ENCODE measurements around the gene ARL15.

GRCh38 chr5:53932351-53932750 is 378.0 kb downstream of the ARL15 start:
- TF ChIP-seq HNF4G (IDR thresholded peaks at IDR 0.05): no peak
- TF ChIP-seq, protein P1, sequence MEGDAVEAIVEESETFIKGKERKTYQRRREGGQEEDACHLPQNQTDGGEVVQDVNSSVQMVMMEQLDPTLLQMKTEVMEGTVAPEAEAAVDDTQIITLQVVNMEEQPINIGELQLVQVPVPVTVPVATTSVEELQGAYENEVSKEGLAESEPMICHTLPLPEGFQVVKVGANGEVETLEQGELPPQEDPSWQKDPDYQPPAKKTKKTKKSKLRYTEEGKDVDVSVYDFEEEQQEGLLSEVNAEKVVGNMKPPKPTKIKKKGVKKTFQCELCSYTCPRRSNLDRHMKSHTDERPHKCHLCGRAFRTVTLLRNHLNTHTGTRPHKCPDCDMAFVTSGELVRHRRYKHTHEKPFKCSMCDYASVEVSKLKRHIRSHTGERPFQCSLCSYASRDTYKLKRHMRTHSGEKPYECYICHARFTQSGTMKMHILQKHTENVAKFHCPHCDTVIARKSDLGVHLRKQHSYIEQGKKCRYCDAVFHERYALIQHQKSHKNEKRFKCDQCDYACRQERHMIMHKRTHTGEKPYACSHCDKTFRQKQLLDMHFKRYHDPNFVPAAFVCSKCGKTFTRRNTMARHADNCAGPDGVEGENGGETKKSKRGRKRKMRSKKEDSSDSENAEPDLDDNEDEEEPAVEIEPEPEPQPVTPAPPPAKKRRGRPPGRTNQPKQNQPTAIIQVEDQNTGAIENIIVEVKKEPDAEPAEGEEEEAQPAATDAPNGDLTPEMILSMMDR (IDR thresholded peaks at IDR 0.05; ENCODE audit: low read depth, low read length, missing input control): no peak

Data from liver (tissue), 3 donors.